DLD1 (cell line): ENCODE measurements around the gene MEOX2.

Source experiments
- in situ Hi-C: cut with HindIII; loops from 2 replicates; pipeline ENCODE4 v1.10.0; 2017; ENCODE audit warnings: low sequenced_read_pairs

MEOX2 gene

DNA sequence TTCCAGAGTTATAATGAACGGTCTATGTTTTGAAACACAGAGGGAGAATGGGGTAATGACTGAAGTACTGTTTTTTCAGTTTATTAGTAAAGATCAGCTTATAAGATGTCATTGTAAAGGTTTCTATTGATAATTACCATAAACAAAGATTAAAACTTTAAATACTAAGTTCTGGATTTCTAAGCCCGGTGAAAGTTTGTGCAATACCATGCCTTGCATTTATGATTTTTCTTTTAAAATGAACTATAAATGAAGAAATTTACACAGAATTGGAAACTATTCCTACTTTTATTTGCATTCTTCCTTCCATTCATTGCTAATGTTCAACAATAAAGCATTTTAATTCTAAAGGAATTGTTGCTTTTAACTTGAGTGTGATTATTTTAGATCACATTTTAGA is 4.9 kb downstream of the MEOX2 start:
- in situ Hi-C loops, result no loop called here

DNA sequence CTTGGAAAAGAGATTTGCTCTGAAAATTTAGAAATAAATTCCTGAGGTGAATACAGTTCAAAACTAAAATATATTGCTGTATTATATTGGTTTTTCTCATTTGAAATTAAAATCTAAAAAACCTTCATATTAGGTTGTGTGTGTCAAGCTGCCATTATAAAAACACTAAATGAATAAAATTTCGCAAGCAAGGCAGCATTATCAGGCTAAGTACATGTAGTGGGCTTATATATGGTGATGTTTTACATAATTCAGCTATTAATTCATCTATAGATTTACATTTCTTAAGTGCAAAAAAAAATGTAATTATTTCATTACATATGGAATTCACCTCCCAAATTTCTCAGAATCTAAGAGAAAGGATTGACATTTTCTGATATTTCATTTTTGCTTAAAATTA is 5.3 kb downstream of the MEOX2 start:
- in situ Hi-C loops, result no loop called here

- in situ Hi-C loops, result no loop called here
These were observed 6.0 kb downstream of the MEOX2 start for GRCh38 chr7:15680446-15680845.

- in situ Hi-C loops, result no loop called here
These were observed 7.2 kb downstream of the MEOX2 start for GRCh38 chr7:15679306-15679705.

- in situ Hi-C loops, result no loop called here
These were observed 7.8 kb downstream of the MEOX2 start for GRCh38 chr7:15678653-15679052.

DNA sequence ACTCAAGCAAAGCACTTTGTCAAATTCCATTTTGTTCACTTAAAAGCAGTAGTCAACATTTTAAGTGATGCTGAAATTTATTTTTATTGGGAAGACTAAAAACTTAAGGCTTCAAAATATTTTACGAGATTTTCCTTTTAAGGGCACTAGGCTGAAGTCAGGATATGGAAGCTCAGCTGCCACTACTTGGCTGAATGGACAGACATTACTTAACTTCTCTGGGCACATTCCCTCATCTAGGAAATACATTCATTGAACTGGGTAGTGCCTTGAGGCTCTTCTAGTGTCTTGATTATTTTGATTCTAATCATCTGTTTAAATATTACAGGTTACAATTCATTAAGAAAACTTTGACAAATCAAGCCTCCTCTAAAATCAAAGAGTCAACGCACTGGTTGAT is 11.1 kb downstream of the MEOX2 start:
- in situ Hi-C loops, result no loop called here

DNA sequence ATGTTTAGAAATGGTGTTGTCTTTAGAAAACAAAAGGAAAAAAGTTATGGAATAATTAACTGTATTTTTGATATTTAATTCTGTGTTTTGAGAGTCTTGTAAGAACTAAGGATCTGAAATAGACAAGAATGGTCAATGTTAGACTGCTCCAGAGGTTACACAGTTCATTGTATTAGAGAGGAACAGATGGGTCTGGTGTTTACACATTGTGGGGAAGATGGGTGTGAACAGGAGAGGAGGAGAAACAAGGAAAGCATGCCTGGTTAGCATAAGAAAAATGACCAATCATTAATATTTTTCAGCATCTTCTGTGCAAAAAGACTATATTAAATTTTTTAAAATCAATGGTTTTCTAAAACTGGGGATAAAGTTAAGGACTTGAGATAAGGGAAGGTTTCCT is 11.9 kb downstream of the MEOX2 start:
- in situ Hi-C loops, result no loop called here

DNA sequence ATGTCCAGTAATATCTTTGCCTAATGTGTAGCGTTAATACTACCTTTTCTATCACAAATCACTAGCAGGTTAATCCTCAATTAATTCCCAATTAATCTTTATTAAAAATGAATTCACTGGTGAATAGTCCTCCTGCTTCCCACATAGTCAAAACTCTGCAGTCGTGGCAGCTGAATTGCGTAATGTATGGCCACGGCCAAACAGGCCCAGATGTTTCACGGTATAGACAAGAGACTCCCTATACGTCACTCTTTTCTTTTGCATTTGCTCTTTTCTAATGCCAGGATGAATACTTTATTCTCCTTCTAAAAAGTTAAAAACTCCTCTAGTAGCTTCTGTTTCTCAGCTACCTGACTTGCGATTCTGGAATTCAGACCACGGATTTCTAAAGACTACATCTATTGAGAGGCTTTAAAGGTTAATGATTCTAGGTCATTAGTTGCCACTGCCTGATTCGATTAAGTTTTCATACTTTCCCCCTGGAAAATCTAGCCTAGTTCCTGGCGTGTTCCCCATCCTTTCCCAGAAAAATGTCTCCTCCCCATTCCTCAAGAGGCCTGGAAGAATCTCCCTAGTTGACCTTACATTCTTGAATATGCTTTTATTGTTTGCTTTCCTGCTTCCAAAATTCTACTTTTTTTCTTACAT is 16.9 kb downstream of the MEOX2 start:
- in situ Hi-C loops, result no loop called here

GRCh38 chr7:15667991-15668390 is 18.5 kb downstream of the MEOX2 start:
- in situ Hi-C loops, result no loop called here

DNA sequence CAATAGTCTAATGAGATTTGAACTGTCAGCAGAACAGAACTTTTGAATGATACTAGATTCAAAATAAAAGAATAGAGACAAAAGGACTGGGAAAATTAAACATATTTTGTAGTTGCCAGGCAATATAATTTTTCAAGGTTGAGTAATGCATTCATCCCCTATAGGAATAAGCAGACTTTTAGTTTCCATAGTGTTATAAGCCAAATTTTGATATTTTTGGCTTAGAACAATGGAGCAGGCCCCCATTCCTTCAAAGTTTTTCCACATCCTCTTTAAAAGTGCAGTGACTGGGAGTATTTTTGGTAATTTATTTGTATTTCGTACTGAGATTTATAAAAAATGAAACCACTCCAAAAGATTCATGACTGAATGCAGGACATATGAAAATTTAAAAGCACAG is 24.0 kb downstream of the MEOX2 start:
- in situ Hi-C loops, result no loop called here

DNA sequence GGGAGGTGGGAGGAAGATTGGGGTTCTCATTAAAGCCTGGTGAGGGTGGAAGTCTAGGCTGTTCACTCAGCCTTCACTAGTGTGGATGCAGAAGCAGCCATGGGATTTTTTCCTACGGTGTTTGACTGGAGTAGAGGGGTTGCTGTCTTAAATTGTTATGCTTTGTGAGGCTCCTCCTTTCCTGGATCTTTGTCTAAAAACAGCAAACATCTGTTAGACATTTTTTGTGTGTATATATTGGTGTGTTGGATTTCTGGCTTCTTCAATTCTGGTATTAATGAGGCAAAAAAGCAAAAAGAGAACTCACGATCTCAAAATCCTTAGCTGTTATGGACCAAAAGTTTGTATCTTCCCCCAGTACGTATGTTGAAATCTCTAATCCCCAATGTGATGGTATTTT is 28.2 kb downstream of the MEOX2 start:
- in situ Hi-C loops, result no loop called here

DNA sequence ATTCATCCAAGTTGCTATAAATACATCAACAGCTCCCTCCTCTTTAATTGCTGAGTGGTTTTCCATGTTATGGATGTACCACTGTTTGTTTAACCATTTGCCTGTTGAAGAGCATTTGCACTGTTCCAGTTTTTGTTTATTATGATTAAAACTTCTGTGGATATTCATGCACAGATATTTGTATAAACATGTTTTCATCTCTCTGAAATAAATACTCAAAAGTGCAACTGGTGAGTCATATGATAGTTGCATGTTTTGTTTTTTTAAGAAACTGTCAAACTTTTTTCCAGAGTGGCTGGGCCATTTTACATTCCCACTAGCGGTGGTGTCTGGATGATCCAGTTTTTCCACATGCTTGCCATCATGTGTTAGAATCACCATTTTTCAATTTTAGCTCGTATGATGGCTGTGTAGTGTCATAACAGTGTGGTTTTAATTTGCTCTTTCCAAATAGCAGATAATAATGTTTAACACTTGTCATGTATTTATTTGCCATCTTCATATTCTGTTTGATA is 33.6 kb downstream of the MEOX2 start:
- in situ Hi-C loops, result no loop called here

- in situ Hi-C loops, result no loop called here
These were observed 34.8 kb downstream of the MEOX2 start for GRCh38 chr7:15651693-15652092.

- in situ Hi-C loops, result no loop called here
These were observed 35.7 kb downstream of the MEOX2 start for GRCh38 chr7:15650787-15651186.

- in situ Hi-C loops, result no loop called here
These were observed 38.0 kb downstream of the MEOX2 start for GRCh38 chr7:15648461-15648961.

- in situ Hi-C loops, result no loop called here
These were observed 39.2 kb downstream of the MEOX2 start for GRCh38 chr7:15647309-15647708.

DNA sequence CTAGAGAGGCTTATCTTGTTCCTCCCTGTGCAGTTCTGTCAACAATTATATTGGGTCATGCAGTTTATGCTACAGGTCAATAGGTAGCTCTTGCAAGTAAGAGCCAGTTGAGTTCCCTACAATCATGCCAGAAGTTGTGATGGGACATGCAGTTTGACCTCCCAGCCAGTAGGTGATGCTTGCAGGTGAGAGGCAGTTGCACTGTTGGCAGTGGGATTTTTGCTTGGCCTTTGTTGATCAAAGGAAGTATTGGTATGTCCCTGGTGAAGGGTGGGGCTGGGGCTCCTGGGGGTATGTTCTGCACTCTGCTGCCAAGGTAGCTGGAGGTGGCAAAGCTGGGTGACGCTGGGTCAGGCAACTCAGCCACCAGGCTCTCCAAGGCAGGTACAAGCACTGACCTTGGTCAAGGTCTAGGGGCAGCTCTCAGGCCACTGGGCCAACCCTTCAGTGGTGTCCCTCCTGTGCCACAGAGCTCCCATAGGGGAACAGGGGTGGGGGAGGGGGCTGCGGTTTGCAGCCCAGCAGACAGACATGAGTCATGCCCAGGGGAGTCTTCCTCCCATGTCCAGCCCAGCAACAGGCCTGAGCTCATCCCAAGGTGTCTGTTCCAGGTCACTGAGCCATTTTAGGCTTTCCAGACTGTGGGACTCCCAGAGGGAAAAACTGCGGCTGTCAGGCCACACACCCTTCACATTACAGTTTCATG is 43.3 kb downstream of the MEOX2 start:
- in situ Hi-C loops, result no loop called here

GRCh38 chr7:15628876-15629275 is 57.6 kb downstream of the MEOX2 start:
- in situ Hi-C loops, result no loop called here

GRCh38 chr7:15626041-15626440 is 60.4 kb downstream of the MEOX2 start:
- in situ Hi-C loops, result no loop called here

- in situ Hi-C loops, result no loop called here
These were observed 61.0 kb downstream of the MEOX2 start for GRCh38 chr7:15625466-15625865.

GRCh38 chr7:15621468-15621867 is 65.0 kb downstream of the MEOX2 start:
- in situ Hi-C loops, result no loop called here

DNA sequence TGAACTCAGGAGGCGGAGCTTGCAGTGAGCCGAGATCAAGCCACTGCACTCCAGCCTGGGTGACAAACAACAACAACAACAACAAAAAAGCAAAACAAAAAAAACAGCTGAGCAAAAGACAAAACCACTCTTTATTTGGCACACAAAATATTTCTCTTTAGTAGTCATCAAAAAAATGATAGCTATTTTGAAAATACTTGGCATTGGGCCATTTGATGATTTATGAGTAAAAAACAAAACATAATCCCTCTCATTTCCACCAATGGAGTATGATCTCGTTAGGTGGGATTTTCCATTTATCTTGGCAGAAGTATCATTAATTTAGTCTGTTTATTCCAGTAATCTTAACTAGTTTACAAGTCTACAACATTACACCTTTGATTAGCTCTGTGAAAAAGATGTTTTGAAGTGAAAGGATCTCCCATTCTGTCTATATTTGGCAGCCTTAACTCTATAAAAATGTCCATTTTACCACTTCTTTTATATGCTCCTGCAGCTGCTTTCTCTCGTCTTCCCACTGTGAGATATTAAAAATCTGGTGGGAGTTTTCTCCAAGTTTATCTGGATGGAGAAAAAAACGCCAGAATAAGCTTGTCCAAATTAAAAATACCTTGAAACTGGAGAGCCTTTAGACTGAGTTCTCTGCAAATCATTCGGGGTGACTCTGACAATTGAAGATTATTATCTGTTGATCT is 65.8 kb downstream of the MEOX2 start:
- in situ Hi-C loops, result no loop called here
